Mesothelial cell of epicardium (in vitro differentiated cells): ENCODE measurements around the gene MCF2L. TPM values are rescaled to one million over a fixed set of nuclear protein-coding genes. Genes with fewer than 3 reads are reported as not detected.
A peak's percentile ranks its signal among the peaks of the same experiment; 100 is the strongest.

Experiments used
- DNase-seq, 2 experiments: peaks; one replicate each; pipeline ENCODE4 v3.0.0; 2021; ENCODE audit warnings: low spot score in 2 of 2; ENCODE audit not compliant: unreplicated experiment in 2 of 2
- H3K27ac Mint-ChIP-seq: 2 replicates; pipeline ENCODE4 v1.8.0; 2021; ENCODE audit warnings: mixed read lengths
- H3K27me3 Mint-ChIP-seq: 2 replicates; pipeline ENCODE4 v1.8.0; 2021; ENCODE audit warnings: low read depth, mixed read lengths
- H3K36me3 Mint-ChIP-seq: 2 replicates; pipeline ENCODE4 v1.8.0; 2021; ENCODE audit warnings: mixed read lengths
- H3K4me1 Mint-ChIP-seq: 2 replicates; pipeline ENCODE4 v1.8.0; 2021; ENCODE audit warnings: mixed read lengths
- H3K4me3 Mint-ChIP-seq: 2 replicates; pipeline ENCODE4 v1.8.0; 2021; ENCODE audit warnings: mild to moderate bottlenecking, moderate library complexity, mixed read lengths
- H3K9me3 Mint-ChIP-seq: 2 replicates; pipeline ENCODE4 v1.8.0; 2021; ENCODE audit warnings: mixed read lengths
- total RNA-seq: library from RNA; stranded (reverse); gene quantifications from 3 replicates; pipeline ENCODE4 v1.2.1, GENCODE V29; 2021
- TF ChIP-seq, protein P1 (sequence below): fragments of 200-600 bp; sonication (generic); IDR thresholded peaks from one replicate; pipeline ENCODE4 v1.5.0; 2021; ENCODE audit warnings: antibody characterized with exemption; ENCODE audit not compliant: unreplicated experiment

Gene MCF2L
- total RNA-seq, 1 donor from 2014 or later, result 36.6 TPM

DNA sequence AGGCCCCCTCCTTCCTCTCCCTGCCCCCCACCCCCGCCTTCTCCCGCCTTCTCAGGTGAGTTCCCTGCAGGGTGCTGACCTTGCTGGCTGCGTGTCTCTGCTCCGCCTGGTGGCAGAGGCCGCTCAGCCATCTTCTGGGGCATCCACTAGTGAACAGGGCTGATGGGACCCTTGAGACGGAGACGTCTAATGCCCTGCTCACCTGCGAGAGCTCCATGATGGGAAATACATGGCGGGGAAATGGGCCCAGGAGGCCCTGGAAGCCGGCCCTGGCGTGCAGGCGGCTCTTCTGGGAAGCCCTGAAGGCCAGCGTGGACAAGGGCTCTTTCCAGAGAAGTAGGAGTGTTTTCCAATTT, 121.4 kb downstream of the MCF2L start:
- Mint-ChIP-seq H3K36me3 (peaks cover 2% of the 10 kb centered on the region), H3K4me3 (no peak overlapping the region), H3K27ac (no peak overlapping the region), H3K9me3 (no peaks in the 10 kb centered on the region), H3K27me3 (no peaks in the 10 kb centered on the region), H3K4me1 (peaks cover 3% of the 10 kb centered on the region)
- no peak for DNase-seq
- TF ChIP-seq, protein P1, sequence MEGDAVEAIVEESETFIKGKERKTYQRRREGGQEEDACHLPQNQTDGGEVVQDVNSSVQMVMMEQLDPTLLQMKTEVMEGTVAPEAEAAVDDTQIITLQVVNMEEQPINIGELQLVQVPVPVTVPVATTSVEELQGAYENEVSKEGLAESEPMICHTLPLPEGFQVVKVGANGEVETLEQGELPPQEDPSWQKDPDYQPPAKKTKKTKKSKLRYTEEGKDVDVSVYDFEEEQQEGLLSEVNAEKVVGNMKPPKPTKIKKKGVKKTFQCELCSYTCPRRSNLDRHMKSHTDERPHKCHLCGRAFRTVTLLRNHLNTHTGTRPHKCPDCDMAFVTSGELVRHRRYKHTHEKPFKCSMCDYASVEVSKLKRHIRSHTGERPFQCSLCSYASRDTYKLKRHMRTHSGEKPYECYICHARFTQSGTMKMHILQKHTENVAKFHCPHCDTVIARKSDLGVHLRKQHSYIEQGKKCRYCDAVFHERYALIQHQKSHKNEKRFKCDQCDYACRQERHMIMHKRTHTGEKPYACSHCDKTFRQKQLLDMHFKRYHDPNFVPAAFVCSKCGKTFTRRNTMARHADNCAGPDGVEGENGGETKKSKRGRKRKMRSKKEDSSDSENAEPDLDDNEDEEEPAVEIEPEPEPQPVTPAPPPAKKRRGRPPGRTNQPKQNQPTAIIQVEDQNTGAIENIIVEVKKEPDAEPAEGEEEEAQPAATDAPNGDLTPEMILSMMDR, result no peak

DNA sequence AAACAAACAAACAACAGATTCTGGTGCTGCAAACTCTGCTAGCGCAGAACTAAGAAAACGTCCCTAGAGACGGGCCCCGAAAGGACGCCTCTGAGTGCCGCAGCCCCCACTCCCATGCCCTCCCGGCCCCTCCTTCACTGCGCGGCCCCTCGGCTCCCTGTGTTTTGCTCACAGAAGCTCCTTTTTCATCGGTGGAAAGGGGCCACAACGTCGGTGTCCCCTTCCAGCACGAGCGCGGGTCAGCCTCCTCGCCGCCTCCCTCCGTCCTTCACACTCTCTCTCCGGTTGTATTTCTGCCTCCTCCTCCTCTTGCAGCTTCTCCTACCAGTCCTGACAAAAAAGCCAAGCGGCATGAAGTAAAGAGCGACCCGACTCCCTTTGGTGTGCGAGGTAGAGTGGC, 121.8 kb downstream of the MCF2L start:
- DNase-seq, result no peak
- Mint-ChIP-seq H3K4me3 (no peak overlapping the region), H3K27ac (no peak overlapping the region), H3K4me1 (peaks cover 3% of the 10 kb centered on the region), H3K9me3 (no peaks in the 10 kb centered on the region), H3K36me3 (peaks cover 2% of the 10 kb centered on the region), H3K27me3 (no peaks in the 10 kb centered on the region)
- TF ChIP-seq, protein P1, result no peak

DNA sequence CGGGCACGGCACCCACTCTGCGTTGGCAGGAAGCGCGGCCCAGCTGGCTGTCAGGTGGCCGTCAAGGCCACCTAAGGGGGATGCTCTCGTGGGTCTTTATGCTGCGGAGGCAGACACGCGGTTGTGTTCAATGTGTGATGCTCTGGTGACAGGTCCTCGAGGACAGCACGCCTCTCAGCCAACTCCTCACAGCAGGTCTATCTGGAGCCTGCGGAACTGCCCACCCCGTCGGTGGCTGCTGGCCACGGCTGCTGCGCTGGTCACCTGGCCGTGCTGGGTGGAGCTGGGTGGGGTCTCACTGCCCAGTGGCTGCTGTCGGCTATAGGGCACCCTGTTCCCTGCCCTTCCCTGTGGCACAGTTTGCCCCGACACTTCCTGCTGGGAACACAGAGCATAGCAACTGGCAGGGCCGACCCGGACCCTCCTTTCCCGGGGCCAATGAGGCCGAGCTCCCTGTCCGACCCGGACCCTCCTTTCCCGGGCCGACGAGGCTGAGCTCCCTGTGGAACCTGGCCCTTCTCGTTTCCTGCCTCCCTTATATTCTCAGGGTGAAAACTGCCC, 122.3 kb downstream of the MCF2L start:
- DNase-seq, result peak in 1 of 2 experiments; percentile 18
- Mint-ChIP-seq H3K27ac (no peak overlapping the region), H3K4me1 (peaks cover 3% of the 10 kb centered on the region), H3K4me3 (no peak overlapping the region), H3K9me3 (no peaks in the 10 kb centered on the region), H3K27me3 (no peaks in the 10 kb centered on the region), H3K36me3 (peaks cover 2% of the 10 kb centered on the region)
- TF ChIP-seq, protein P1, result no peak

GRCh38 chr13:113091891-113092775, 123.1 kb downstream of the MCF2L start:
- peaks cover 2% of the 10 kb centered on the region for H3K36me3 Mint-ChIP-seq
- peak in 1 of 2 experiments; percentile 18 for DNase-seq
- H3K4me3 Mint-ChIP-seq, result no peak overlapping the region
- H3K27ac Mint-ChIP-seq, result no peak overlapping the region
- peaks cover 3% of the 10 kb centered on the region for H3K4me1 Mint-ChIP-seq
- H3K9me3 Mint-ChIP-seq, result no peaks in the 10 kb centered on the region
- TF ChIP-seq, protein P1, result no peak
- H3K27me3 Mint-ChIP-seq, result no peaks in the 10 kb centered on the region

DNA sequence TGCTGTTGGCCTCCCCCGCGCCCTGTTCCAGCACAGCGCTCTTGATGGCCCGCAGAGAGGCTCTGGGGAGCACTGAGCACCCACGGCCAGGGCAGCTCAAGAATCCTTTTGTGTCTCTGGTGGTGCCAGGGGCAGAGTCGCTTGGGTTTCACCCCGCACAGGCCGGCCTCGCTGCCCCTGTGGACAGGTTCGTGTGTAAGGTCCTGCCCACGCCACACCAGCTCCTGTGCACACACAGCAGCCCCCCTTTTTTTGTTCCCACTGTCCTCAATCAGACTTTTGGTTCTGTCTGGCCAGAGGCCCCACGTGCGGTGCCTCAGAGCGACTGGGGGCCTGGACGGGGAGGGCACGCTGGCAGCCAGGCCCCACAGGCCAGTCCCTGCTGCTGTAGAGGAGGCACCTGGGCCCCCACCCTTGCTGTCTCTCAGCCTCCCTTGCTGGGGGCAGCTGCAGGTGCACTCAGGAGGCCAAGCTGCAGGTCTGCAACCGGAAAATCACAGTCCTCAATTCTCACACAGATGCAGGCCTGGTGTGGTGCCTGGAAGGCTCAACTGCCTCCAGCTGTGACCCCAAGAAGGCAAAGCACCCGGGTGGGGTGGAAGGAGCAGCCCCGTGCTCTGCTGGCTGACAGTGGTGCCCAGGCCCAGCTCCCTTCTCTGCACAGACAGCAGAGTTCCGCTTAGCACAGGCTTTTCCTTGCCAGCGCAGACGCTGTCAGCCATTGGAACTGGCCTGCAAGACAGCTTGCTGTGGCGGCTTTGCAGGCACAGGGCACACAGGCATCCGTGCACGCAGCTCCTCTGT, 124.0 kb downstream of the MCF2L start:
- no peaks in the 10 kb centered on the region for H3K9me3 Mint-ChIP-seq
- peaks cover 4% of the 10 kb centered on the region for H3K4me1 Mint-ChIP-seq

More for the DNA sequence above, 124.0 kb downstream of the MCF2L start:
- Mint-ChIP-seq H3K27me3 (no peaks in the 10 kb centered on the region), H3K27ac (no peak overlapping the region), H3K36me3 (peaks cover 2% of the 10 kb centered on the region), H3K4me3 (no peak overlapping the region)
- no peak for DNase-seq
- TF ChIP-seq, protein P1, result no peak
